ENCODE results near the gene FBLN1.

DNA sequence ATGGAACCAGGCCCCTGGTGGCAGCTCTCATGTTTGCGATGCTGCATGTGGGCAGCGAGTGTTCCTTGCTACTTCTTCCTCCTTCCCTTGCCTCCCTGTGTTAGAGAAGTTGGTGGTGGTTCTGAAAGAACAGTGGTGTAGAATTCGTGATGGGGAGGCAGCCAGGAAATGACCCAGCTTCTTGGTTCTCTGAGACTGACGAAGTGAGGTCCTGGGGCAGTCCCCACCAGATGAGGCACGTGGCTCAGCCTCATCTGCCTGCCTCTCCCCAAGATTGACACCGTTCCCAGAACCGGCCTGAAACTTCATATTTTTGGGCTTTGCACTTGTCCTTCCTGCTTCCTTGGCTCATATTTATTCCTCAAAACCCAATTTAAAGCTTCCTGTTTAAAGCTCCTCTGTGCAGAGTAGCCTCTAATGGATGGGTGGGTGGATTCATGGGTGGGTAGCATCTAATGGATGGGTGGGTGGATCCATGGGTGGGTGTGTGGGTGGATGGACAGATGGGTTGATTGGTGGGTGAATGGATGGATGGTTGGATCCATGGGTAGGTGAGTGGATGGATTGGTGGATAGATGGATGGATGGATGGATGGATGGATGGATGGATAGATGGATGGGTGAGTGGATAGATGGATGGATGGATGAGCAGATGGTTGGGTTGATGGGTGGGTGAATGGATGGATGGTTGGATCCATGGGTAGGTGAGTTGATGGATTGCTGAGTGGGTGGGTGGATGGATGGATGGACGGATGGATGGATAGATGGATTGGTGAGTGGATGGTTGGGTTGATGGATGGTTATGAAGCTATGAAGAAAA, 91.6 kb downstream of the FBLN1 start:
- TF ChIP-seq, protein P1, sequence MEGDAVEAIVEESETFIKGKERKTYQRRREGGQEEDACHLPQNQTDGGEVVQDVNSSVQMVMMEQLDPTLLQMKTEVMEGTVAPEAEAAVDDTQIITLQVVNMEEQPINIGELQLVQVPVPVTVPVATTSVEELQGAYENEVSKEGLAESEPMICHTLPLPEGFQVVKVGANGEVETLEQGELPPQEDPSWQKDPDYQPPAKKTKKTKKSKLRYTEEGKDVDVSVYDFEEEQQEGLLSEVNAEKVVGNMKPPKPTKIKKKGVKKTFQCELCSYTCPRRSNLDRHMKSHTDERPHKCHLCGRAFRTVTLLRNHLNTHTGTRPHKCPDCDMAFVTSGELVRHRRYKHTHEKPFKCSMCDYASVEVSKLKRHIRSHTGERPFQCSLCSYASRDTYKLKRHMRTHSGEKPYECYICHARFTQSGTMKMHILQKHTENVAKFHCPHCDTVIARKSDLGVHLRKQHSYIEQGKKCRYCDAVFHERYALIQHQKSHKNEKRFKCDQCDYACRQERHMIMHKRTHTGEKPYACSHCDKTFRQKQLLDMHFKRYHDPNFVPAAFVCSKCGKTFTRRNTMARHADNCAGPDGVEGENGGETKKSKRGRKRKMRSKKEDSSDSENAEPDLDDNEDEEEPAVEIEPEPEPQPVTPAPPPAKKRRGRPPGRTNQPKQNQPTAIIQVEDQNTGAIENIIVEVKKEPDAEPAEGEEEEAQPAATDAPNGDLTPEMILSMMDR (IDR thresholded peaks at IDR 0.05; ENCODE audit: extremely low read depth in 1 of 2, insufficient read depth in 1 of 2, low read depth in 1 of 2, low read length in 2 of 2): no peak
- TF ChIP-seq POLR2A (IDR thresholded peaks at IDR 0.05; ENCODE audit: low read depth, low read length) (no peak), POLR2AphosphoS5 (IDR thresholded peaks at IDR 0.05; ENCODE audit: insufficient read depth, low read depth, low read length) (no peak), EZH2 (IDR thresholded peaks at IDR 0.05; ENCODE audit: borderline replicate concordance, low read depth, low read length, severe bottlenecking) (no peak), JUN (IDR thresholded peaks at IDR 0.05; ENCODE audit: borderline replicate concordance, insufficient read depth, insufficient read length, low read depth) (no peak)
- TF ChIP-seq, protein P2, sequence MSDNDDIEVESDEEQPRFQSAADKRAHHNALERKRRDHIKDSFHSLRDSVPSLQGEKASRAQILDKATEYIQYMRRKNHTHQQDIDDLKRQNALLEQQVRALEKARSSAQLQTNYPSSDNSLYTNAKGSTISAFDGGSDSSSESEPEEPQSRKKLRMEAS (IDR thresholded peaks at IDR 0.05; ENCODE audit: insufficient read depth, insufficient read length): no peak

All from endothelial cell of umbilical vein (primary cell).